Ovary (tissue), 3 donors: ENCODE results near the gene SLIT1.

ENCODE experiments used
- POLR2A ChIP-seq: fragments of 450-650 bp; IDR thresholded peaks from one replicate; pipeline ENCODE4 v1.6.1; 2017; ENCODE audit warnings: antibody characterized with exemption, mild to moderate bottlenecking, moderate library complexity
- TF ChIP-seq, protein P1 (sequence below), 3 donors: fragments of 450-650 bp in 2 of 3; fragments of 200-600 bp in 1 of 3; IDR thresholded peaks; one replicate each; pipeline versions ENCODE4 v1.5.1 to v1.8.0; 2016 to 2022; ENCODE audit warnings: antibody characterized with exemption in 3 of 3, mild to moderate bottlenecking in 1 of 3
- donor health status: DM: no; HTN: no; CAD: no.

DNA sequence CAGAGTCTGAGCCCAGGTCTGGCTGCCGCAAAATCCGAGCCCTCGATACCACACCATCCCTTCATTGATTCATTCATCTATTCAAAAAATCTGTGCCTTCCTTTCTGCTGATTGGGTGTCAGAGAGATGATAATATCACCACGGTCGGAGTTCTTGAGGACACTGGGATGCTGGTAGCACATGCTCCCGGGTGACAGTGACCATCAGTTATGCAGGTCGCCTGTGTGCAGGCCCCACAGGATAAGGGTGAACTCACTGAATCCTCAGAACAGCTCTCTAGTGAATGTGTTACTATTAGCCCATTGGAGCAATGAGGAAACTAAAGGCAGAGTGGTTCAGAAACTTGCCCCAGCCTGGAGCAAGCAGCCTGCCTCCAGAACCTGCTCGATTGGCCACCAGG, 145.1 kb downstream of the SLIT1 start:
- TF ChIP-seq, protein P1, sequence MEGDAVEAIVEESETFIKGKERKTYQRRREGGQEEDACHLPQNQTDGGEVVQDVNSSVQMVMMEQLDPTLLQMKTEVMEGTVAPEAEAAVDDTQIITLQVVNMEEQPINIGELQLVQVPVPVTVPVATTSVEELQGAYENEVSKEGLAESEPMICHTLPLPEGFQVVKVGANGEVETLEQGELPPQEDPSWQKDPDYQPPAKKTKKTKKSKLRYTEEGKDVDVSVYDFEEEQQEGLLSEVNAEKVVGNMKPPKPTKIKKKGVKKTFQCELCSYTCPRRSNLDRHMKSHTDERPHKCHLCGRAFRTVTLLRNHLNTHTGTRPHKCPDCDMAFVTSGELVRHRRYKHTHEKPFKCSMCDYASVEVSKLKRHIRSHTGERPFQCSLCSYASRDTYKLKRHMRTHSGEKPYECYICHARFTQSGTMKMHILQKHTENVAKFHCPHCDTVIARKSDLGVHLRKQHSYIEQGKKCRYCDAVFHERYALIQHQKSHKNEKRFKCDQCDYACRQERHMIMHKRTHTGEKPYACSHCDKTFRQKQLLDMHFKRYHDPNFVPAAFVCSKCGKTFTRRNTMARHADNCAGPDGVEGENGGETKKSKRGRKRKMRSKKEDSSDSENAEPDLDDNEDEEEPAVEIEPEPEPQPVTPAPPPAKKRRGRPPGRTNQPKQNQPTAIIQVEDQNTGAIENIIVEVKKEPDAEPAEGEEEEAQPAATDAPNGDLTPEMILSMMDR (IDR thresholded peaks at IDR 0.05): no peak
- no peak for TF ChIP-seq POLR2A
